IgD-negative memory B cell (primary cell): ENCODE results near the gene ITIH5. TPM values are rescaled to one million over a fixed set of nuclear protein-coding genes. Genes with fewer than 3 reads are reported as not detected.

ENCODE experiments used
- H3K27ac Mint-ChIP-seq, 3 donors: one replicate each; pipeline ENCODE4 v1.8.0; 2020 to 2022; ENCODE audit warnings: mild to moderate bottlenecking in 3 of 3, mixed read lengths in 3 of 3, moderate library complexity in 1 of 3
- H3K27me3 Mint-ChIP-seq: one replicate; pipeline ENCODE4 v1.8.0; 2021; ENCODE audit warnings: mixed read lengths
- H3K36me3 Mint-ChIP-seq: one replicate; pipeline ENCODE4 v1.8.0; 2020; ENCODE audit warnings: mild to moderate bottlenecking, mixed read lengths
- H3K4me1 Mint-ChIP-seq, 3 donors: one replicate each; pipeline ENCODE4 v1.8.0; 2020 to 2022; ENCODE audit warnings: mixed read lengths in 3 of 3, mild to moderate bottlenecking in 1 of 3
- H3K4me3 Mint-ChIP-seq, 4 donors: one replicate each; pipeline ENCODE4 v1.8.0; 2020 to 2022; ENCODE audit warnings: mild to moderate bottlenecking in 4 of 4, mixed read lengths in 4 of 4, moderate library complexity in 3 of 4
- H3K9me3 Mint-ChIP-seq, 3 donors: one replicate each; pipeline ENCODE4 v1.8.0; 2020 to 2021; ENCODE audit warnings: mixed read lengths in 3 of 3, mild to moderate bottlenecking in 1 of 3
- polyA plus RNA-seq: library from polyadenylated mRNA; unstranded; fragments of 300-500 nt; fragmentation: Illumina TruSeq; gene quantifications from one replicate; pipeline ENCODE4 v1.2.3, GENCODE V29; 2021

ITIH5 gene
- polyA plus RNA-seq, 1 donor from 2014 or later: not detected

DNA sequence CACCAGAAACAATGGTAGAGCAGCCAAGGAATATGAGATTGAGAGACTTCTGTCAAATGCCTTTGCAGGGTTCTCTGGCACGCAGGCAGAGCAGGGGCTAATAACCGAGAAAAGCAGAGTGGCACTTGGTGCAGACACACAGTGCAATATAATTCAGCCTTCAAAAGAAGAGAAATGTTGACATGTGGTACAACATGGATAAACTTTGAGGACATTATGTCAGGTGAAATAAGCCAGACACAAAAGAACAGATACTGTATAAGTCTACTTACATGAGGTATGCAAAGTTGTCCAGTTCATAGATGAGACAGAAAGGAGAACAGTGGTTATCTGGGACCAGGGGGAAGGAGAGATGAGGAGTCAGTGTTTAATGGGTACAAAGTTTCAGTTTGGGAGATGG, 41.8 kb downstream of the ITIH5 start:
- Mint-ChIP-seq H3K9me3 (peaks cover 0 to 1% (median 0%) of the 10 kb centered on the region in 3 donors), H3K4me1 (no peaks in the 10 kb centered on the region), H3K4me3 (no peak overlapping the region), H3K27ac (no peak overlapping the region), H3K27me3 (peaks cover 14% of the 10 kb centered on the region), H3K36me3 (no peaks in the 10 kb centered on the region)

GRCh38 chr10:7622969-7623368, 43.8 kb downstream of the ITIH5 start:
- Mint-ChIP-seq H3K4me1 (peaks cover 6 to 7% (median 6%) of the 10 kb centered on the region in 3 donors), H3K27me3 (peaks cover 15% of the 10 kb centered on the region), H3K9me3 (no peaks in the 10 kb centered on the region), H3K27ac (no peak overlapping the region), H3K36me3 (no peaks in the 10 kb centered on the region), H3K4me3 (no peak overlapping the region)

GRCh38 chr10:7618461-7618860, 48.3 kb downstream of the ITIH5 start:
- Mint-ChIP-seq H3K36me3 (peaks cover 2% of the 10 kb centered on the region), H3K27me3 (peaks cover 15% of the 10 kb centered on the region), H3K27ac (no peak overlapping the region)

DNA sequence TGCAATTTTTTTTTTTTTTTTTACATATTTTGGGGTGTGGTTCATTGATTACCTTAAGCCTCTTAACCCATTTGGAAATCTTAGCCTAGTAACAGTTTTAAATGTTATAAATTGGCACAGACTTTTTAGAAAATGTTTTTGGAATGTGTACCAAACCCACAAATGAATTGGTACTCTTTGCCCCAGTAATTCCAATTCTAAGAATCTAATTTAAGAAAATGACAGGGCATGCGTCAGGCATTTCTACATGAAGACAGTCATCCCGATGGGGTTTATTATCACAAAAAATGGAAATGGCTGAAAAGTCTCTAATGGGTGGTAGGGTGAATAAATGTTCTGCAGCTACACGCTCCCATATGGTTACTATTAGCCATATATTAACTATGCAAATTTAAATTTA, 54.9 kb downstream of the ITIH5 start:
- Mint-ChIP-seq H3K4me3 (no peak overlapping the region), H3K9me3 (no peaks in the 10 kb centered on the region), H3K36me3 (peaks cover 2% of the 10 kb centered on the region), H3K4me1 (peaks cover 0 to 2% (median 0%) of the 10 kb centered on the region in 3 donors), H3K27me3 (no peaks in the 10 kb centered on the region), H3K27ac (no peak overlapping the region)

More at GRCh38 chr10:7618461-7618860, 48.3 kb downstream of the ITIH5 start:
- Mint-ChIP-seq H3K4me1 (peaks cover 6 to 7% (median 6%) of the 10 kb centered on the region in 3 donors), H3K4me3 (no peak overlapping the region), H3K9me3 (no peaks in the 10 kb centered on the region)

GRCh38 chr10:7610651-7611389, 55.9 kb downstream of the ITIH5 start:
- Mint-ChIP-seq H3K4me1 (peaks cover 0 to 2% (median 0%) of the 10 kb centered on the region in 3 donors), H3K27me3 (no peaks in the 10 kb centered on the region), H3K27ac (no peak overlapping the region), H3K4me3 (no peak overlapping the region), H3K36me3 (peaks cover under 1% of the 10 kb centered on the region), H3K9me3 (no peaks in the 10 kb centered on the region)

GRCh38 chr10:7610026-7610425, 56.7 kb downstream of the ITIH5 start:
- peaks cover 0 to 2% (median 0%) of the 10 kb centered on the region in 3 donors for H3K9me3 Mint-ChIP-seq
- no peak overlapping the region for H3K4me3 Mint-ChIP-seq
- H3K27me3 Mint-ChIP-seq: no peaks in the 10 kb centered on the region
- H3K4me1 Mint-ChIP-seq: peaks cover 0 to 2% (median 0%) of the 10 kb centered on the region in 3 donors
- H3K27ac Mint-ChIP-seq: no peak overlapping the region
- no peaks in the 10 kb centered on the region for H3K36me3 Mint-ChIP-seq

- Mint-ChIP-seq H3K27me3 (peaks cover 2% of the 10 kb centered on the region), H3K9me3 (peaks cover 0 to 2% (median 0%) of the 10 kb centered on the region in 3 donors), H3K36me3 (no peaks in the 10 kb centered on the region), H3K4me3 (no peak overlapping the region), H3K4me1 (peaks cover 0 to 2% (median 0%) of the 10 kb centered on the region in 3 donors), H3K27ac (no peak overlapping the region)
Measured at GRCh38 chr10:7609556-7609955, 57.2 kb downstream of the ITIH5 start.

DNA sequence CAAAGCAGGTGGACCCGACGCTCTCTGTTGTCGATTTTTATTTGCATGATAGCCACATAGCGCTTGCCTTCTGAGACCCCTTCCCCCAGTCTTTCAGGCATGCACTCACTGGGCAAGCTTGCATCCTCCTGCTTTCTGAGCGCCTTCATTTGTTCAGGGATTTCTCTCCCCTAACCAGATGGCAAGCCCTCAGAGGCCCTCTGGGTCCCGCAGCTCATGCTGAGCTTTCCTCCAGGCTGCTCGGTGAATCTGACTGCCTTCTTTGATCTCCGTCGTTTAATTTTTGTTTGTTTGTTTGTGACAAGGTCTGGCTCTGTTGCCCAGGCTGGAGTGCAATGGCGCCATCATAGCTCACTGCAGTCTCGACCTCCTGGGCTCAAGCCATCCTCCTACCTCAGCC, 58.8 kb downstream of the ITIH5 start:
- Mint-ChIP-seq H3K27ac (no peak overlapping the region), H3K4me3 (no peak overlapping the region), H3K27me3 (peaks cover 5% of the 10 kb centered on the region), H3K9me3 (peaks cover 0 to 2% (median 0%) of the 10 kb centered on the region in 3 donors), H3K4me1 (peaks cover 0 to 3% (median 2%) of the 10 kb centered on the region in 3 donors), H3K36me3 (no peaks in the 10 kb centered on the region)

DNA sequence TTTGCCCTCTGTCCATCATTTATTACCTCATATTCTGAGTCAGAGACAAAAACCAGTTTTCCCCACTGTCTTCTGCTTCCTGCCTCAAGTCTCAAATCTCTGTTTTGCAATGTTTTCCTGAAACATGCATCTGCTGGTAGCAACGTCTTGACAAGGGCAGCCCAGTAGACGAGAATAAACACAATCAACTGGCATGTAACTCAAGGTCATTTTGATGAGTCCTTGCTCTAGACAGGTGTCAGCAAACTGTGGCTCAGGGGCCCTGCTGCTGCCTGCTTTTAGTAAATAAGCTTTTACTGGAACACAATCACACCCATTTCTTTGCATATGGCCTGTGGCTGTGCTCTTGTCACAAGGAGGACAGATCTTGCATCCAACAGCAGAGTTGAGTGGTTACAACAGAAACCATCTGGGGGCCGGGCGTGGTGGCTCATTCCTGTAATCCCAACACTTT, 59.8 kb downstream of the ITIH5 start:
- peaks cover 0 to 3% (median 2%) of the 10 kb centered on the region in 3 donors for H3K4me1 Mint-ChIP-seq
- H3K9me3 Mint-ChIP-seq: peaks cover 0 to 2% (median 2%) of the 10 kb centered on the region in 3 donors
- H3K4me3 Mint-ChIP-seq: no peak overlapping the region
- H3K36me3 Mint-ChIP-seq: no peaks in the 10 kb centered on the region
- no peak overlapping the region for H3K27ac Mint-ChIP-seq
- H3K27me3 Mint-ChIP-seq: peaks cover 5% of the 10 kb centered on the region

DNA sequence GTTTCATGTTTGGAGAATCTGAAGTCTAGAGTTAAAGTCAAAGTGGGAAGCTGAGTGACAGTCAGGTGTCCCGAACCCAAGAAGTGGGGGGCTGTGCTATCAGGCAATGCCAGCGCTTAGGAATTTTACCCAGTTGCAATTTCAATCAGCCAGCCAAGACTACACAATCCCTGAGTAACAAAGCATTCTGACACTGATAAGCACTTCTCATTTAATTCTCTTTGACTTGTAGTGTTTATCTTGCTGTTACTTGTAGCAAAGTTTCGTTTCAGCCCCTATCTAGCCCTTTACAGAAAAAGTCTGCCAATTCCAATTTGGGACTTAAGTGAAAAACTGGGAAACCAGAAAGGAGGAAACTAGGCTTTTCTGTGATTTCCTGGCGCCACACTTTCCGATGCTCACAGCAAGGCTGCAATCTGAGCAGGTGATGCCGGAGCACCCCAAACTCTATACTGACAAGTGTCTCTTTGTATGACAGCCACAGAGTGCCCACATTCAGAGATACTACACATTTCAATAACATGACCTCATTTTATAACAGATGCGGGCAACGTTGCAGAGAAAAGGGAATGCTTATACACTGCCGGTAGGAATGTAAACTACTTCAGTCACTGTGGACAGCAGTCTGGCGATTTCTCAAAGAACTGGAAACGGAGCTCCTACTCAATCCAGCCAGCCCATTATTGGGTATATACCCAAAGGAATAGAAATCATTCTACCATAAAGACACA, 61.0 kb downstream of the ITIH5 start:
- H3K27ac Mint-ChIP-seq: no peak overlapping the region
- H3K4me1 Mint-ChIP-seq: peaks cover 0 to 3% (median 2%) of the 10 kb centered on the region in 3 donors
- peaks cover 5% of the 10 kb centered on the region for H3K27me3 Mint-ChIP-seq
- peaks cover 0 to 2% (median 2%) of the 10 kb centered on the region in 3 donors for H3K9me3 Mint-ChIP-seq
- H3K4me3 Mint-ChIP-seq: no peak overlapping the region
- no peaks in the 10 kb centered on the region for H3K36me3 Mint-ChIP-seq

DNA sequence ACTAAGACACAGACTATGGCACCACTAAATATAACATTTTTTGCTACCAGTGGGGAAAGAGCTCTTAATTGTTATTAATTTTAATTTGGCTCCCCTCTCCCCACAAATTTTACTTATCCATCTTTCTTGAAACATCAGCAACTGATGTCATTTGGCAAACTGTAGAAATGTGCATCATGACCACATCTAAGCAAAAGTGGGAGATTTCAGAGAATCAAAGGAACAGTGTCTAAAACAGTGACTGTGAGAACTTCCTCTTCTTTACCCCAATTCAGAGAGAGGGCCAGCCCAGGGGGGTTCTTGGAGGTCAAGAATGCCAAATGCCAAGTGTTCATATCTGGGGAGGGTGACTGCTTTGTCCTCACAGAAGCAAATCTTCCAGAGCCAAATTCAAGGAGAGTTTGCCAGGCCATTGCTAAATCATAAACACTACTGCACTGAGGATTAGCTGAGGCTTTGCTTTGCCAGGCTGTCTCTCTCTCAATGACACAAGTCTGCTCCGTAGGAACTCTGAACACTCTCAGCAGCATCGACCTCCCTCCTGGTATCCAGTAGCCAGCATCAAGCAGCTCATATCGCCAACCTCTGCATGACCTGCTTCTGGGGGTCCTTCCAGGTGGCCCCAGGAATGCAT, 65.6 kb downstream of the ITIH5 start:
- Mint-ChIP-seq H3K27me3 (peaks cover 11% of the 10 kb centered on the region), H3K27ac (no peak overlapping the region), H3K4me1 (peaks cover 0 to 3% (median 0%) of the 10 kb centered on the region in 3 donors), H3K4me3 (no peak overlapping the region), H3K9me3 (peaks cover 0 to 2% (median 2%) of the 10 kb centered on the region in 3 donors), H3K36me3 (no peaks in the 10 kb centered on the region)

DNA sequence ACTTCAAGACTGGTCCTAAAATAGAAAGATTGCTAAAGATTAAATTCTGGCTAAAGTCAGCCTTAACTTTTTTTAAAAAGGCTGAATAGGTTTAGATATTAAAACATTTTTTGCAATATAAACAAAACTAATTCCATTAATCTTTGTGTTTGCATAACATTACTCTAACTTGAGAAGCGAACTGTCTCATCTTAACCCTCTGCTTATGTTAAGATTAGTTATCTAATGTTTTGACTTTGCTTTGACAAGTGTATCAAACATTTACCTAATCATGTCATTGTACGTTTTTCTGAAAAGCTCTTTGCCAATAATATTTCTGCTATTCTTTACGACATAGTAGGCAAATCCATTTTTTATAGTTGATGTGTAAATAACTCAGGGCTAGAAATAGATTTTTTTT, 68.0 kb downstream of the ITIH5 start:
- H3K9me3 Mint-ChIP-seq: peaks cover 0 to 2% (median 0%) of the 10 kb centered on the region in 3 donors
- H3K4me3 Mint-ChIP-seq: no peak overlapping the region
- H3K27me3 Mint-ChIP-seq: peaks cover 11% of the 10 kb centered on the region
- no peak overlapping the region for H3K27ac Mint-ChIP-seq
- H3K36me3 Mint-ChIP-seq: no peaks in the 10 kb centered on the region
- no peaks in the 10 kb centered on the region for H3K4me1 Mint-ChIP-seq

DNA sequence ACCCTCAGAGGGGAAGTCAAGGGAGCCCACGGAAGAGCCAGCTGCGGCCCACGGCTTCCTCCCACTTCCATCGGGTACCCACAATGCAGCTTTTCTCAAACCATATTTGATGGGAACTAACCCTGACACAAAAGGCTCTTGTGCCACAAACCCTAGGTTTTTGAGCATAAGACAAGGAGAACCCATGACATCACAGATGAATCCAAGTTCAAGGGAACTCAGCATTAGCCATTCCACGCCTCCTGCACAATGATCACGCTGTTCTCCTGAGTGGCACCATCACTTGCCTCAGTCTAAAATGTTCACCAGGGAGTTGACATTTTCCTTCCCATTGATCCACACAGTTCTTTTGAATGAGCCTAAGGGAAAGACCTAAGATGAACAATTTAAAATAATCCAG, 70.4 kb downstream of the ITIH5 start:
- H3K27me3 Mint-ChIP-seq: peaks cover 11% of the 10 kb centered on the region
- no peaks in the 10 kb centered on the region for H3K36me3 Mint-ChIP-seq
- H3K27ac Mint-ChIP-seq: no peak overlapping the region

DNA sequence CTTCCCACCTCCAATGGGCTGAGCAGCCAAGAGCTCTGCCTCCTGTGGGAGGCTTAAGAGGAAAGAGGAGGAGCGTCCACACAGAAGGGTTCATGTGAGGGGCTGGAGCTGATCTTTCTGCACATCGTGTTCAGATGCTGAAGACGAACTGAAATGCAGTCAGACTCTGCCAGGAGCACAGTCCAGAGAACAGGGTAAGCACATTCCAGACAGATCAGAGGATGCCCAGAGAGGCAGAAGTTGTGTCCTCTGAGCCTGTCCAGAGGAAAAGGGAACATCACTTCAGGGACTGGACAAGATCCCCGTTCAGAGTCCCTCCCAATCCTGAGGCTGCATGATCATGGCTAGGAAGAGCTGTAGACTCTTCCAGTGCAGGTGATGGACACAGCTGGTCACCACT, 72.9 kb downstream of the ITIH5 start:
- Mint-ChIP-seq H3K9me3 (no peaks in the 10 kb centered on the region), H3K36me3 (no peaks in the 10 kb centered on the region), H3K4me1 (no peaks in the 10 kb centered on the region), H3K27me3 (peaks cover 17% of the 10 kb centered on the region), H3K4me3 (no peak overlapping the region), H3K27ac (no peak overlapping the region)

More for the DNA sequence above, 70.4 kb downstream of the ITIH5 start:
- Mint-ChIP-seq H3K9me3 (no peaks in the 10 kb centered on the region), H3K4me1 (no peaks in the 10 kb centered on the region), H3K4me3 (no peak overlapping the region)

GRCh38 chr10:7593063-7593462, 73.7 kb downstream of the ITIH5 start:
- no peak overlapping the region for H3K27ac Mint-ChIP-seq
- H3K9me3 Mint-ChIP-seq: no peaks in the 10 kb centered on the region
- peaks cover 17% of the 10 kb centered on the region for H3K27me3 Mint-ChIP-seq
- no peak overlapping the region for H3K4me3 Mint-ChIP-seq
- no peaks in the 10 kb centered on the region for H3K36me3 Mint-ChIP-seq
- H3K4me1 Mint-ChIP-seq: no peaks in the 10 kb centered on the region
